ENCODE data around the gene TJAP1.
A peak's percentile ranks its signal among the peaks of the same experiment; 100 is the strongest.
"Not testable (repeated sequence)": the region's sequence is repeated elsewhere in the genome, so short reads cannot be mapped to it uniquely, and the experiment has no call there.

TJAP1 gene

DNA sequence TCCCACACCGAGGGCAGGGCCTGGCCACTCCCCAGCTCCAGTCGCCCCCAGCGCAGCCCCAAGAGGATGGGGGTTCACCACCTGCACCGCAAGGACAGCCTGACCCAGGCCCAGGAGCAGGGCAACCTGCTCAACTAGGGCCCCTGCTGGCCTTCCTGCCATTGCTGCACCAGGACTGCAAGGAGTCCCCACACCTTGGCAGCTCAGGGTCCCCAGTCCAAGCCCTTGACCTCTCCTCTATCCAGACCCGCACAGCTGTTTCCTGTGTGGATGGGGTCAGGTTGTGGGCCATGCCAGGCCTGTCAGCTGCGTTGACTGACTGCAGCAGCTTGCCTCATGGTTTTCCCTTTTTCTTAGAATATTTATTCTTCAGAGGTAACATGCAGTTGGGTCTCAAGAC, 28.3 kb downstream of the TJAP1 start:
- no peak for DNase-seq (ENCODE audit: low spot score)

DNA sequence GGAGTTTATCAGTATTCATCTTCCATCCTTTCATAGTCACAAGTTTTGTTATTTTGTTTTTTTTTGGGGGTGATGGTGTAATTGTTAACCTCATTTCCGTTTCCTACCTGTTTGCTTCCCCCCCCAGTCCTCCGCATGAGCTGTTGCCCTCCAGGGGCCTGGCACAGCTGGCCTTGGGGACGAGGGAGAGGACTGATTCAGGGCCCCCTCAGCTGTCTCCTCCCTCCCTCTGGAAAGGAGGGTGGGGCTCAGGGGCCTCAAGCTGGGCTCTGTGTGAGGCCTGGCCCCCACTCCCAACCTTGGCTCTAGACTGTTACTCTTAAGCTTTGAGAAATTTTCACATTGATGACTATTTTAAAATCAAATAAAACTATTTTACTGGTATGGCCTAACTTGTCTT, 28.8 kb downstream of the TJAP1 start:
- no peak for DNase-seq (ENCODE audit: low spot score)

DNA sequence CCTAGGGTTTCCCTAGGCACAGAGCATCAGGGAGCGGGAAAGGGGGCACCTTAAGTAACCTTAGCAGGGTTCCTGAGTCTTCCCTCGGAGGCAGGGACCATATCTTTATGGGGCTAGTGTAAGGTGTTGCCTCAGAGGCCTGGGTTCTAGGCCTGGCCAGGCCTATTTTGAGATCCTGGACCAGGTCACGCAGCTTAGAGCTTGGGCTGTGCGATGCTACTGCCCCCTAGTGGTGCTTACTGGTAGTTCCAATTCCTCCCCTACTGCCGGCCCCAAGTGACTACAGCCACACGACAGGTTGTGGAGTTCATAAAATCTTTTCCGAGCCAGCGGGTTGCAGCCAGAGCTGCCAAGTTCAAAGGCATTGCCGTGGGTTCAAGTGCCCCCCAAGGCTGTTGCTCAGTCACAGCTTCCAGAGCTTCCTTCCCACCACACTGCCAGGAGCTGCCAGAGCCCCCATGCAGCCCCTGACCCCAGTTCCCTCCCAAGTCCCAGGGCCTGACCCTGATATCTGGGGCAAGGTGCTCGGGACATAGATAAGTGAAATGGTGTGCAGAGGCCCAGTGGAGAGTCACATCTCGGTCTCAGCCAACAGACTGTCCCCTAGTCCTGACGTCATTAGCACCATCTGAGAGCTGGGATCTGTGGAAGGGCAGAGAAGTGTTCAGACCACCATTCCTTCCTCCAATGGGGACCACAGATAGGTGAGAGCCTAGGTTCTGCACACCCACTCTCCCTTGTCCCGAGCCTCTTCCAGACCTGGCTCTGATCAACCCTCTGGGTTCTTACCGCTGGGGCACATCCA, 29.5 kb downstream of the TJAP1 start:
- peak; percentile 87 for DNase-seq (ENCODE audit: low spot score)

GRCh38 chr6:43508481-43509141, 31.2 kb downstream of the TJAP1 start:
- no peak for DNase-seq (ENCODE audit: low spot score)

GRCh38 chr6:43509142-43509983, 32.0 kb downstream of the TJAP1 start:
- DNase-seq (ENCODE audit: low spot score): no peak

- DNase-seq (ENCODE audit: low spot score): peak; percentile 83
Observed at GRCh38 chr6:43509984-43510826, 32.8 kb downstream of the TJAP1 start, which contains the start of gene LRRC73. LRRC73 (minus strand) TSS chr6:43510346; CDS start chr6:43509785, 561 bp downstream.

DNA sequence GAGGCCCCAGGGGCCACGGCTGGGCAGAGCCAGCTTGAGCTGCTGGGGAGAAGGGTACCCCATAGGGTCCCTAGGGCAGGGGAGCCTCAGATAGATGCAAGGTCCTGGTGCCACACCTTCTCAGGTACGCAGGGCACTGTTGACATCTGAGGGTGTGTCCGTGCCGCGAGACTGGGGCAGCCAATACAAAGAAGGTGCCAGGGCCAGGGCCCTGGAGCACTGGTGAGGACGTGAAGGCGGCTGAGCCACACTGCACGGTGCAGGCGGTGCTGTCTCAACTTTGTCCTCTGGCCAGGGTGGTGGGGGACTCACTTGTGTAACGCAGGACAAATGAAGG, 33.4 kb downstream of the TJAP1 start:
- DNase-seq (ENCODE audit: low spot score): no peak

DNA sequence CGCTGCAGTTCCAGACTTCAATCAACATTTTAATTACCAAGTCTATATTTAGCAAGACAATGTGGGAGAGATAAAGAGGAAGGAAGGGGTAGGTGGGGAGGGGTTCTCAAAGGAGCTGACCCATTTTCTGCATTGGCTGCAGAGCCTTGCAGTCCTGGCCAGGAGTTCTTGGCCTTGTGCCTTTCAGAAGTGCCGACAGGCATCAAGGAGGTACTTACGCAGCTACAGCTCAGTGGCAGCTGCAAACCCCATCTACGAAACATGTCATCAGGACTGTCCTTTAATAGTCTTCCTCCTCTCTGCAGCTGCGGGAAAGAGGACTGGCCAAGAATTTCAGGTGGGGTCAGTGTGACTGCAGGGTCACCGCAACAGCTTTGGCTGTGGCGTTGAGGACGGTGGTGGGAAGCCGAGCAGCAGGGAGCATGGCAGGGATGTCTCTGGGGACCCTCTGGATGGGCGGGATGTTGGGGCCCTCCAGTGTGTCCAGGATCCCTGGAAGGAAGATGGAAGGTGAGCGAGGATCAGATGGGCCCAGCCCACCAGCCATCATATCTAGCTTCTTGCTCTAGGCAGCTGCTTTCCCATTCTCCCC, 34.5 kb downstream of the TJAP1 start:
- no peak for DNase-seq (ENCODE audit: low spot score)

DNA sequence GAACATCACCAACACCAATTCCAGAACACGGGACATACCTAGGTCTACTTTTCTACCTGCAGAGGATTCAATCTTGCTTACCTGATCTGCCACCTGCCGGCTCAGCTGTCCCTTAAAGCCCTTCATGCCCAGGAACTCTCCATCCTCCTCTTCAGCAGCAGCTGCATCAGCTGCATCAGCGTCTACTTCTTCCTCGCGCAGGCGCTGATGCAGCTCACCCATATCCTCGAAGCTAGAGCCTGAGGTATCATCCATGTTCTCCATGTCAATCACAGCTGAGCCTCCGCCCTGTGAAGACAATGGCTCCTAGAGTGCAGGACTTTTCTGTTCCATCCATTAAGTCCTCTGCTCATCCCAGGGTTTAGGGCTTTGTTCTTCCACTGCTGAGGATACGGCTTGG, 38.4 kb downstream of the TJAP1 start:
- DNase-seq (ENCODE audit: low spot score): no peak

DNA sequence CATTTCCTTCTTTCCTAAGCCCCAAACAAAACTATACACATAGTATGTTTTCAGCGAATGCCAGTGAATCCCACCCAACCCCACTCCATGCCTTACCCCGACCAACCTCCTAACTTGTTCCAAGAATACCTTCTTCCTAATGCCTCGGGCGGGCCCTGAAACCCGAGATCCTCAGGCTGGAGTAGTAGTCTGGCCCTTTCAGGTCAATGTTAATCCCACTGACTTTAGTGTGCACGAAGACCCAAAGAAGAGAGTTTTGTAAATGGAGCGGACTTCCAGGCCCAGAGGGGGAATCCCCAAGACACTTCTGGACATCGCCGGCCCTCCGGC, 39.0 kb downstream of the TJAP1 start:
- DNase-seq (ENCODE audit: low spot score): no peak

DNA sequence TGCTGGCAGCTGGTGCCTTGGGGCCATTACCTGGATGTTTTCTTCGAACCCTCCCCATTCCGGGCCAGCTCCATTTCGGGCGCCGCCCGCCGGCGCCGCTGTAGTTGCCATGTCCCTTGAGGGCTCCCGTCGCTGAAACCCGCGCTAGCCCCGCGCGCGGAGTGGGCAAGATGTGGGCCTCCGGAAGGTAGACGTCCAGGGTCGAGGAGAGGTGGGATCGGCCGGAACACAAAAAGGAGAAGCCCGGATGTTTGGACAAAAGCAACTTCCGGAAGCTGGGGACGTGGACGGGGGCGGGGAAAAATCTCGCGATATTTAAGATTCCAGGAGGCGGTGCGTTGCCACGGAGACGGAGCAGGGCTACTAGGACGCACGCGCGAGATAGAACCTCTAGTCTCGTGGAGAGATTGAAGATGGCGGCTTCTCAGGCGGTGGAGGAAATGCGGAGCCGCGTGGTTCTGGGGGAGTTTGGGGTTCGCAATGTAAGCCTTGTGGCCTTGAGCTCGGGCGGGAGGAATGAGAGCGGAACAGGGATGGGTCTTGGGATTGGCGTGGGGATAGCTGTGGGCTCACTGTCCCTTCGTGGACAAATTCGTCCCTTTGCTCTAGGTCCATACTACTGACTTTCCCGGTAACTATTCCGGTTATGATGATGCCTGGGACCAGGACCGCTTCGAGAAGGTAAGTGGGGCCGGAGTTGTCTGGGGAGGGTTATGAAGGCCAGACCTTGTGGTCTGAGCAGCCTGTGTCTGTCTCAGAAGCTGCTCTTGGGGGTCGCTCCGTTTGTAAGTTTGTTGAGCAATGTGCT, 39.5 kb downstream of the TJAP1 start, which contains the start of the genes POLR1C and YIPF3:
POLR1C (plus strand) TSS at position 393 of the 808 bp plus-strand sequence; CDS start at position 414, 21 bp downstream.
YIPF3 (minus strand) TSS at position 230 of the 808 bp plus-strand sequence; CDS start at position 111, 119 bp downstream.
- peak; percentile 99 for DNase-seq (ENCODE audit: low spot score)

DNA sequence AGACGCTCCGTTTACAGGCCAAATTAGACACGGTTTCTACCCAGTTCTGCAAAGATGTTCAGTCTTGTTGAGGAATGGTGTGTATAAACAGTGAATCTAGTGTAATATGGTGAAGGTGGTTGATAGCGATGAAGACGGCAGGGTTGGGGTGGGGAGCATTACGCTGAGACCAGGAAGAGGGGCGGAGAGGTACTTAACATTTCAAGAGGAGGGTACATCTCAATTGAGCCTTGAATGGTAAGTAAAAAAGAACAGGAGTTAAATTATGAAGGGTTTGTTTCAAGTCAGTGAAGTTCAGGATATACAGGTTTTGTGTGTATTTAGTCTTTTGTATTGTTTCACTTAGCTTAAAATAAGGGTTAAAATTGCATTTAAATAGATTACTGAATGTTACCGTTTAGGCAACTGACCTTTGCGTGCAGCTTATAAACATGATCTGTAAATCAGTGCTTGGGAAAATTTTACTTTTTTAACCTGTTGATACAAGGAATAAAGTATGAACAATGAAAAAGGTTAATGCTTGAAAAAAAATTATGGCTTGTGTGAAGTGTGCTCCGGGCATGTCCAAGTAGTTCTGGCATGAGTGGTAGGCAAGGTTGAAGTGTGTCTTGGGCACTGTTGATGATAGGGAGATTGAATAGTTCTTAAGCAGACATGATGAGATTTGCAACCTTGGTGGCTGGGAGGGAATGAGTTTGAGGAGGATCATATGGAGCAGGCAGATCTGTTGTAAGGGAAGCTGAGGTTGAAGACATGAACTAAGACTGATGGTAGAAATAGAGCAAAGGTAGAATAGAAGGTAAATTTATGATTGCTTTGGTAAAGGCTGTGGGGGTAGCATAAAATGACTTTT, 40.4 kb downstream of the TJAP1 start:
- no peak for DNase-seq (ENCODE audit: low spot score)

DNA sequence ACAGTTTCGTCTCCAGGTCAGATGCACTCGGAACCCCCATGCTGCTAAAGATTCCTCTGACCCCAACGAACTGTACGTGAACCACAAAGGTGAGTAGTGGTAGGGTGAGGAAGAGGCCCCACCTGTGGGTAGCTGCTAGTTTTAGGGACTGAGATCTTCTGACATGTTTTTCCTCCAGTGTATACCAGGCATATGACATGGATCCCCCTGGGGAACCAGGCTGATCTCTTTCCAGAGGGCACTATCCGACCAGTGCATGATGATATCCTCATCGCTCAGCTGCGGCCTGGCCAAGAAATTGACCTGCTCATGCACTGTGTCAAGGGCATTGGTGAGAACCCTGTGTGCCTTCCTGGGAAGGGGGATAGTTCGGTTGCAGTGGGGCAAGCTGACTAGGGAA, 42.7 kb downstream of the TJAP1 start:
- no peak for DNase-seq (ENCODE audit: low spot score)

DNA sequence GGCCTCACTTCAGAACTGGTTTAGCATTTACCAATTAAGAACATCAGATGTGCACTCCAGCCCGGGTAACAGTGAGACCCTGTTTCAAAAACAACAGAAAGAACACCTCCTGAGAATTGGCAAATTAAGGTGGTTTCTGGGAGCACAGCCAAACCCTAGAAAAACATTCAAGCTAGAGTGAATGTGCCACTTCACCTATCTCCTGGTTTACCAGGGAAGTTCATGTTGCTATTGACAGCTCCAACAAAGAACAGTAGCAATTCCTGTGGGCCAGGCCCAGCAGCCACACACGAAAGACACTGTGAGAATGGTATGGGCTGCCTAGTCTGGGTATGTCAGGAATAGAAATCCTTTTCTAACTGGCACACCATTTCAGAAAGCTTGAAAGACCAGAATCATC, 44.5 kb downstream of the TJAP1 start:
- DNase-seq (ENCODE audit: low spot score): no peak

DNA sequence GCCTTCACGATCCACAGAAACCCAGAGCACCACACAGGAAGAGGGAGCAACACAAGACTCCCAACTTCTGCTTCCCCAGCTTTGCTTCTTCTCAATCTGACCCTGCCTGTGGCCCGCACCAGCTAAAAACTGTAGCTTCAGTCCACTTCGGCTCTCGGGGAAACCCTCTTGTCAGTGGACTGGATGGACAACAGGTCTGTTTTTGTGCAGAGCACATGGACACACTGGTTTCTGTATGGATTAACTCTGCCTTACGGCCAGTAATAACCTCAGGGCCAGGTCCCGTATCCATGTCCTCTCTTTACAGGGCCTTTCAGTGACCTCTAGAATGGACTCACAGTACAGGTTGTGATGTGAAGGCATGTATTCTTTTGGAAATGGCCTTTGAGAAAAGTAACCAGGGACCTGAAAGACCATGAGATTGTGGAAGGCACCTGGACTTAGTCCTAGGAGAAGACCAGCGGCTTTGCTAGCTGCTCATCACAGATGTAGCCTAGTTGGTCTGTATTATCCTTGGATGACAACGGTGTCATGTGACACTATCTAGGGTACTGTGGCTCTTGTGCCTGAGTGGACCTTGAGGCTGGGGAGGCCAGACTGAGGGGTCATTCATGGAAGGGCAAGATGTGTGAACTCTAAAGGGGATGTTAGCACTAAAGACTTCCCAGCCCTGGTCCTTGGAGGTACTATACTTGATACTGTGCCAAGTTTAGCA, 45.3 kb downstream of the TJAP1 start:
- DNase-seq (ENCODE audit: low spot score): no peak

DNA sequence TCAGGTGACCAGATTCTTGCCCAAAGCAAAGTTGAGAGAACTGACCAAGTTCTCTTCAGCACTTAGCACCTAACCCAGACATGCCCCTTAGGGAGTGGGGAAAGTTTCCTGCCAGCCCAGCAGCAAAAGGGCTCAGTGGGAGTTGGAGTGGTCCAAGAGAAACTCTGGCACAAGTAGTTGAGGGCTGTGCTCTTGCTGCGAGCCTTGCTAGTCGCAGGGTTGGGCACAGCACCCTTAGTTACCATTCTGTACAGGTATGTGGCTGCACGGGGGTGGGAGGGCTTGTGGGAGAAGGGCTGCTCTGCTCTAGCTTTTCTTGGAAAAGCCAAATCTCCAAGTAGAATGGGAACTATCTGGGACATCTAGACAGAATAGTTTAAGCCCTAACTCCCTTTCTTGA, 45.9 kb downstream of the TJAP1 start:
- DNase-seq (ENCODE audit: low spot score): no peak

DNA sequence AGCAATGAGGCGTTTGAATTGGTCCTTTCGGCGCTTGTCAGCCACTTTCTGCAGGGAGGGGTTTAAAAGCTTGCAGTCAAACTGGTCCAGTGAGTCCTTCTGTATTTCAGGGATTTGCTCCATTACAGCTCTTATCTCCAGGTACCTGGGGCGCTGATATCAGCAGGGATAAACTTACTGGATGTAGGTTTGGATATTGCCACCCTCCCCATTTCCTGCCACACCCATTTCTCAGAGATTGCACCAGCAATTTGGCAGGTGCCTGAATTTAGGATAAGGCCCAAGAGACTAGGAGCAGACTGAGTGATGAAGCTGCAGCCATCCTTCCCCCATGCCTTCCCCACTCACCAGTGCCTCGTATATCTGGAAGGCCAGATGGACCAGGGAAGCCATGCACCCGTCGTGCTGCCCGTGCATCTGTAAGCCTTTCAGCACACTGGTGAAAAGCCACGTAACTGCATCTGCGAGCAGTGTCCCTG, 47.2 kb downstream of the TJAP1 start:
- no peak for DNase-seq (ENCODE audit: low spot score)

GRCh38 chr6:43532201-43532600, 54.8 kb downstream of the TJAP1 start:
- no peak for DNase-seq (ENCODE audit: low spot score)

DNA sequence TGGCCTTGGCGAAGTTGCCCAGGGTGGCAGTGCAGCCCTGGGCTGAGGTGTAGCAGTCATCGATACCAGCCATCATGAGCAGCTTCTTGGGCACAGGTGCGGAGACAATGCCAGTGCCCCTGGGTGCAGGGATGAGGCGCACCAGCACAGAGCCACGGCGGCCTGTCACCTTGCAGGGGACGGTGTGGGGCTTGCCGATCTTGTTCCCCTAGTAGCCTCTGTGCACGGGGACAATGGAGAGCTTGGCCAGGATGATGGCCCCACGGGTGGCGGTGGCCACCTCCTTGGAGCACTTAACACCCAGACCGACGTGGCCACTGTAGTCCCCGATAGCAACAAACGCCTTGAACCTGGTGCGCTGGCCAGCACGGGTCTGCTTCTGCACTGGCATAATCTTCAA, 61.6 kb downstream of the TJAP1 start:
- not testable (repeated sequence) for DNase-seq (ENCODE audit: low spot score)
